Tibial artery (tissue), 4 donors: ENCODE data around the gene IFT43.
A peak's percentile ranks its signal among the peaks of the same experiment; 100 is the strongest.

Source experiments
- DNase-seq, 2 donors: peaks; one replicate each; pipeline ENCODE4 v3.0.0-alpha.2; 2019
- H3K27ac ChIP-seq, 2 donors: fragments of 200-600 bp; sonication (generic) in 1 of 2; 1 replicate in 1 of 2; 2 replicates in 1 of 2; pipeline ENCODE4 v1.5.1; 2018 to 2019; ENCODE audit warnings: mild to moderate bottlenecking in 1 of 2
- H3K27me3 ChIP-seq, 2 donors: fragments of 200-600 bp; sonication (generic) in 1 of 2; one replicate each; pipeline versions ENCODE4 v1.5.1 to v1.6.0; 2016 to 2019
- H3K36me3 ChIP-seq, 3 donors: fragments of 200-600 bp; sonication (generic) in 2 of 3; one replicate each; pipeline ENCODE4 v1.5.1; 2016 to 2019; ENCODE audit warnings: mild to moderate bottlenecking in 2 of 3
- H3K4me1 ChIP-seq, 4 donors: fragments of 200-600 bp; sonication (generic) in 2 of 4; 1 replicate in 3 of 4; 2 replicates in 1 of 4; pipeline ENCODE4 v1.5.1; 2016 to 2019
- H3K4me3 ChIP-seq, 2 donors: fragments of 200-600 bp; sonication (generic) in 1 of 2; 1 replicate in 1 of 2; 2 replicates in 1 of 2; pipeline ENCODE4 v1.5.1; 2018 to 2019; ENCODE audit warnings: mild to moderate bottlenecking in 2 of 2
- H3K9me3 ChIP-seq, 3 donors: fragments of 200-600 bp; sonication (generic) in 1 of 3; one replicate each; pipeline ENCODE4 v1.5.1; 2016 to 2019
- CTCF ChIP-seq, 2 experiments: fragments of 200-600 bp in 1 of 2; fragments of 450-650 bp in 1 of 2; IDR thresholded peaks; one replicate each; pipeline ENCODE4 v1.5.1; 2017 to 2019; ENCODE audit warnings: antibody characterized with exemption in 2 of 2, mild to moderate bottlenecking in 1 of 2, moderate library complexity in 1 of 2
- intact Hi-C: fragments of 100-400 bp; cut with DNase I; formaldehyde crosslinking; loops from one replicate; pipeline ENCODE4 v1.15.0; 2023; ENCODE audit warnings: low total_unique reads

IFT43 gene

DNA sequence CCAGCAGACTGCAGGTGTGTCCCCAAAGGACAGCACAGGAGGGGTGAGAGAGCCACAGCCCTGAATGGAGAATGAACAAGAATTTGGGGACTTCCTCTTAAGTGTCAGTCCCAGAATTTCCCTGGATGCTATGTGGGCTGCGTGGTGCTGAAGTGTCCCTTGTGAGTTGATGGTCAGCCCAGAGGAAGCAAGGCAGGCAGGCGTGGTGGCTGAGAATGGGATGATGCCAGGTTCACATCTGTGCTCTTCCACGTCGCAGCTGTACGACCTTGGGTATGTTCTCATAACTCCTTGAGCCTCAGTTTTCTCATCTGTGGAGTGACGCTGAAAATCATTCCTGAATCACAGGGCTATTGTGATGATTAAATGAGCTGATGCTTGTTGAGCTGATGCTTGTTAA, 104.0 kb downstream of the IFT43 start:
- H3K27ac ChIP-seq, result no peak overlapping the region
- intact Hi-C loops, result no loop called here
- H3K4me1 ChIP-seq, result peaks cover 0 to 5% (median 0%) of the 10 kb centered on the region in 4 donors
- no peak for DNase-seq
- no peaks in the 10 kb centered on the region for H3K9me3 ChIP-seq
- H3K4me3 ChIP-seq, result no peak overlapping the region
- peaks cover 0 to 10% (median 9%) of the 10 kb centered on the region in 3 donors for H3K36me3 ChIP-seq
- TF ChIP-seq CTCF (IDR thresholded peaks at IDR 0.05), result no peak
- no peaks in the 10 kb centered on the region for H3K27me3 ChIP-seq

DNA sequence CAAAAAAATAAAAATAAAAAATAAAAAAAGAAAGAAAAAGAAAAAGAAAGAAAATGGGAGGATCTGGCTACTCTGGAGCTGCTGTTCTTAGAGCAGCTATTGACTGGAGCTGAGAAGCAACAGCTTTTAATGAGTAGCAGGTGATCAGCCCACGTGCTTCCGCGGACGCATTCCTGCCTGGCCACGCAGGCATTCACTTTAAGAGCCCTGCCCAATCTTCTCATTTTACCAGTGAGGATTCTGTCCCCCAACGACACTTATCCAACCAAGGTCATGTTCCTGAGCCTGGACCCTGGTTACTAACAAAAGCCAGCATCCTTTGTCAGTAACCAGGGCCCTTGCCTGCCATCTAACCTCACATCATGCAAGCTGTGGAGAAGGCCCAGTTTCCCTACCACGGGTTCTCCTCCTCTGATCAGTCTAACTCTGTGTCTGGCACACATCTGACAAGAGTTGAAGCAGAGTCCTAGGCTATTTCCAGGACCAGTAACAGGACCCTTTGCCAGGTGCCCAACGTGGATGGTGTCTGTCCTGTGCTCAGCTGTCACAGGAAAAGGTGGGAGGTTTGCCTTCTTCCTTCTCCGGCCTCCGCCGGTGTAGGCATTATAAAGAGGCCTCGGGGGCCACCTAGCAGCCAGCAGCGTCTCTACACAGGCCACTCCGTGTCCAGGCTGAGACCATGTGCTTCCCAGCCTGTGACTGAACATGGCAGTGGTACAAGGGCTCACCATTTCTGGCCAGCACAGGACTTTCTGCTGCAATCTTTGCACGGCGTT, 105.2 kb downstream of the IFT43 start:
- no peaks in the 10 kb centered on the region for H3K36me3 ChIP-seq
- TF ChIP-seq CTCF (IDR thresholded peaks at IDR 0.05), result peak; percentile 17 to 31
- no peak overlapping the region for H3K27ac ChIP-seq
- intact Hi-C loops, result no loop called here
- H3K4me3 ChIP-seq, result no peak overlapping the region
- no peaks in the 10 kb centered on the region for H3K9me3 ChIP-seq
- H3K27me3 ChIP-seq, result no peaks in the 10 kb centered on the region
- peak; percentile 48 to 74 for DNase-seq
- H3K4me1 ChIP-seq, result peaks cover 0 to 5% (median 0%) of the 10 kb centered on the region in 4 donors

GRCh38 chr14:76093077-76093476, 107.5 kb downstream of the IFT43 start:
- H3K4me1 ChIP-seq, result peaks cover 0 to 5% (median 0%) of the 10 kb centered on the region in 4 donors
- no peaks in the 10 kb centered on the region for H3K36me3 ChIP-seq
- TF ChIP-seq CTCF (IDR thresholded peaks at IDR 0.05), result no peak
- H3K27ac ChIP-seq, result no peak overlapping the region
- no peak overlapping the region for H3K4me3 ChIP-seq
- no peaks in the 10 kb centered on the region for H3K9me3 ChIP-seq
- no peaks in the 10 kb centered on the region for H3K27me3 ChIP-seq
- intact Hi-C loops, result no loop called here
- DNase-seq, result no peak

DNA sequence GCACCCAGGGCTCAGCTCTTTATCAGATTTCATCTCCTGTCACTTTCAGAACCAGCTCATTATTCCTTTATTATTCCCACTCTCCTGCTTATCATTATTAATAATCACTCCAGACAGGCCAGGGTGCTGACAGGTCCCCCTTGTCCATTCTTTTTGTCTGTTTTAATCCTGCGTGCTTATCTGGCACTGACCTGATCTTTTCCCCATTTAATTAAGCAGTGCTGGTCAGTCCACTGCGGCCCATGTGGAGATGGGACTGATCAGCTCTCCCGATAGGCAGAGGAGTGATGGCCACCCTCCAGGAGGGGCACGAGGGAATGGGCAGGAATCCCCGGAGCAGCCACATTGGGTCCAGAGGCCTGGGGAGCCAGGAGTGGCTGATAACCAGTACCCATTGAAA, 110.7 kb downstream of the IFT43 start:
- no peak overlapping the region for H3K4me3 ChIP-seq
- TF ChIP-seq CTCF (IDR thresholded peaks at IDR 0.05), result no peak
- H3K27me3 ChIP-seq, result peaks cover 0 to 15% of the 10 kb centered on the region in 2 donors
- H3K4me1 ChIP-seq, result peaks cover 0 to 12% (median 6%) of the 10 kb centered on the region in 4 donors
- H3K27ac ChIP-seq, result no peak overlapping the region
- DNase-seq, result no peak
- no peaks in the 10 kb centered on the region for H3K36me3 ChIP-seq
- no peaks in the 10 kb centered on the region for H3K9me3 ChIP-seq
- intact Hi-C loops, result no loop called here

- intact Hi-C loops, result no loop called here
- Histone ChIP-seq H3K36me3 (no peaks in the 10 kb centered on the region), H3K4me3 (no peak overlapping the region), H3K27me3 (peaks cover 0 to 17% of the 10 kb centered on the region in 2 donors), H3K27ac (no peak overlapping the region), H3K4me1 (peaks cover 0 to 16% (median 10%) of the 10 kb centered on the region in 4 donors), H3K9me3 (no peaks in the 10 kb centered on the region)
- DNase-seq, result no peak
- TF ChIP-seq CTCF (IDR thresholded peaks at IDR 0.05), result no peak
Measured at GRCh38 chr14:76097547-76097946, 112.0 kb downstream of the IFT43 start.
